IgD-negative memory B cell (primary cell): ENCODE data around the gene SCNN1A. TPM values are rescaled to one million over a fixed set of nuclear protein-coding genes. Genes with fewer than 3 reads are reported as not detected.

Experiments
- H3K27ac Mint-ChIP-seq, 3 donors: one replicate each; pipeline ENCODE4 v1.8.0; 2020 to 2022; ENCODE audit warnings: mild to moderate bottlenecking in 3 of 3, mixed read lengths in 3 of 3, moderate library complexity in 1 of 3
- H3K27me3 Mint-ChIP-seq: one replicate; pipeline ENCODE4 v1.8.0; 2021; ENCODE audit warnings: mixed read lengths
- H3K36me3 Mint-ChIP-seq: one replicate; pipeline ENCODE4 v1.8.0; 2020; ENCODE audit warnings: mild to moderate bottlenecking, mixed read lengths
- H3K4me1 Mint-ChIP-seq, 3 donors: one replicate each; pipeline ENCODE4 v1.8.0; 2020 to 2022; ENCODE audit warnings: mixed read lengths in 3 of 3, mild to moderate bottlenecking in 1 of 3
- H3K4me3 Mint-ChIP-seq, 4 donors: one replicate each; pipeline ENCODE4 v1.8.0; 2020 to 2022; ENCODE audit warnings: mild to moderate bottlenecking in 4 of 4, mixed read lengths in 4 of 4, moderate library complexity in 3 of 4
- H3K9me3 Mint-ChIP-seq, 3 donors: one replicate each; pipeline ENCODE4 v1.8.0; 2020 to 2021; ENCODE audit warnings: mixed read lengths in 3 of 3, mild to moderate bottlenecking in 1 of 3
- polyA plus RNA-seq: library from polyadenylated mRNA; unstranded; fragments of 300-500 nt; fragmentation: Illumina TruSeq; gene quantifications from one replicate; pipeline ENCODE4 v1.2.3, GENCODE V29; 2021

SCNN1A gene
- polyA plus RNA-seq, 1 donor from 2014 or later = not detected

DNA sequence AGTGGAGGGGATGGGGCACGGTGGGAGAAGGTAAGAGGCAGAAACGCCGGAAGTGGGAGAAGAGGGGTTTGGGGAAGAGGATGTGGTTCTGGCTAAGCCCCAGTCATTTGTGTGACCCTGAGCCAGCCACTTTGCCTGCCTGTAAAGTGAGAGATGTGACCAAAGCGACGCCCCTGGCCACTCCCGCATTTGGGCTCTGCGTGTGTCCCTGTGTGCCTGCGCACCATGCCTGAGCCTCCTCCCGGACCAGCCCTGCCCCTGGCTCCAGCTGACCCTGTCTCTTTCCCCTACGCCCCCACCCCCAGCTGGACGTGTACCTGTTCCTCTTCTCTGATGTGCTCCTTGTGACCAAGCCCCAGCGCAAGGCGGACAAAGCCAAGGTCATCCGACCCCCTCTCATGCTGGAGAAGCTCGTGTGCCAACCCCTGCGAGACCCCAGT lies 56.9 kb downstream of the SCNN1A start:
- Mint-ChIP-seq H3K4me1 (peaks cover 7 to 14% (median 8%) of the 10 kb centered on the region in 3 donors), H3K4me3 (no peak overlapping the region), H3K27me3 (peaks cover 57% of the 10 kb centered on the region), H3K27ac (no peak overlapping the region), H3K36me3 (no peaks in the 10 kb centered on the region), H3K9me3 (peaks cover 0 to 1% (median 0%) of the 10 kb centered on the region in 3 donors)

DNA sequence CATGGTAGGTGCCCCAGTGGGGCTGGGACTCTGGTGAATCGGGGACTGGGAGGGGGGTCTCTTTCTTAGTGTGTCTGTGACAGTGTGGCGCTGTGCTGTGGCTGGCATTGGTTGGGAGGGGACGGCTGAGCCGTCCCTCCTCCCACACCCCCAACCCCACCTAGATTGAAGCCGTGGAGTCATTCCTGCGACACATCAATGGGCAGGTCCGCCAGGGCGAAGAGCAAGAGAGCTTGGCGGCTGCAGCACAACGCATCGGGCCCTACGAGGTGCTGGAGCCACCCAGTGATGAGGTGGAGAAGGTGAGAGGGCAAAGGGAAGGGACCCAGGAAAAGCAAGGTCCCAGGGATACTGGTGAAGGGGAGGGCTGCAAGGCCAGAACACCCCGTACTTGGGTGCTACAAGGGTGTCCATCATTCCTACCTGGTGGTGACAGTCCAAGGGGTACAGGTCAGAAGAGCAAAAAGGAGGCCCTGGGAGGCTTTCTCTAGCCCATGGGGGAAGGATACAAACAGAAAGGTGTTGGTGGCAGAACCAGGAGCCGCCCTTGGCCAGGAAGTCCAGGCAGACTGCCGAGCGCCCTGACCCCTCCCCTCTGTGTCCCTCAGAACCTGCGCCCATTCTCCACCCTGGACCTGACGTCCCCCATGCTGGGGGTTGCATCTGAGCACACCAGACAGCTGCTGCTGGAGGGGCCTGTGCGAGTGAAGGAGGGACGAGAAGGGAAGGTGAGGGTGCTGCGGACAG lies 57.5 kb downstream of the SCNN1A start:
- Mint-ChIP-seq H3K4me3 (no peak overlapping the region), H3K9me3 (peaks cover 0 to 1% (median 0%) of the 10 kb centered on the region in 3 donors), H3K27me3 (peaks cover 52% of the 10 kb centered on the region), H3K4me1 (peaks cover under 1 to 8% (median 2%) of the 10 kb centered on the region in 3 donors), H3K36me3 (no peaks in the 10 kb centered on the region), H3K27ac (no peak overlapping the region)

DNA sequence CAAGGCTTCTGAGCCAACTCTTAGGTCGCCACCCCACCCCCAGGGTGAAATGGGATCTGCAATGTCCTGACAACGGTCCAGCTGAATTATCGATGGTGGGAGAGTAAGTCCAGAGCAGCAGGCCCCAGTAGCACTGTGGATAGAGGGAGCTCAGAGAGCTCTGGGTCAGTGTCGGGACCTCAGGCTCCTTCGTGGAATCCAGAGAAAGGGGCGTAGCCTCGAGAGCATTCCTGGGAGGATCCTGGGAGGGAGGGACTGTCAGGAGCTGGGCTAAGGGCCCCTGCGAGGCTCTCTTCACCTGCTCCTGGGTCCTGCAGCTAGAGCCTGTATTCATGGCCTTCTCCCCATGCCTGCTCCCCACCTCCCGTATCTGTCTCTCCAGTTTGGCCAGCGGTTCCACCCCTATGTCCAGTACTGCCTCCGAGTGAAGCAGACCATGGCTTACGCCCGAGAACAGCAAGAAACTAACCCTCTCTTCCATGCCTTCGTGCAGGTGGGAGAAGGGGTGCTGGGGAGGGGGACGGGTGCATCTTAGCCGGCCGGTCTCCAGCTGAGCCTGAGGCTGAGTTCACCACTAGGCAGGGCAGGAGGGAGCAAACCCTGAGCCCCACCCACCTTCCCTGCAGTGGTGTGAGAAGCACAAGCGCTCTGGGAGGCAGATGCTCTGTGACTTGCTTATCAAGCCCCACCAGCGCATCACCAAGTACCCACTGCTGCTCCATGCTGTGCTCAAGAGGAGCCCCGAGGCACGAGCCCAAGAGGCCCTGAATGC lies 58.3 kb downstream of the SCNN1A start:
- peaks cover 0 to 1% (median 0%) of the 10 kb centered on the region in 3 donors for H3K9me3 Mint-ChIP-seq
- H3K27me3 Mint-ChIP-seq = peaks cover 49% of the 10 kb centered on the region
- H3K36me3 Mint-ChIP-seq = no peaks in the 10 kb centered on the region
- H3K4me1 Mint-ChIP-seq = peaks cover 0 to 4% (median 1%) of the 10 kb centered on the region in 3 donors
- H3K27ac Mint-ChIP-seq = peak overlapping the region in 1 of 3 donors; percentile 27
- H3K4me3 Mint-ChIP-seq = no peak overlapping the region

DNA sequence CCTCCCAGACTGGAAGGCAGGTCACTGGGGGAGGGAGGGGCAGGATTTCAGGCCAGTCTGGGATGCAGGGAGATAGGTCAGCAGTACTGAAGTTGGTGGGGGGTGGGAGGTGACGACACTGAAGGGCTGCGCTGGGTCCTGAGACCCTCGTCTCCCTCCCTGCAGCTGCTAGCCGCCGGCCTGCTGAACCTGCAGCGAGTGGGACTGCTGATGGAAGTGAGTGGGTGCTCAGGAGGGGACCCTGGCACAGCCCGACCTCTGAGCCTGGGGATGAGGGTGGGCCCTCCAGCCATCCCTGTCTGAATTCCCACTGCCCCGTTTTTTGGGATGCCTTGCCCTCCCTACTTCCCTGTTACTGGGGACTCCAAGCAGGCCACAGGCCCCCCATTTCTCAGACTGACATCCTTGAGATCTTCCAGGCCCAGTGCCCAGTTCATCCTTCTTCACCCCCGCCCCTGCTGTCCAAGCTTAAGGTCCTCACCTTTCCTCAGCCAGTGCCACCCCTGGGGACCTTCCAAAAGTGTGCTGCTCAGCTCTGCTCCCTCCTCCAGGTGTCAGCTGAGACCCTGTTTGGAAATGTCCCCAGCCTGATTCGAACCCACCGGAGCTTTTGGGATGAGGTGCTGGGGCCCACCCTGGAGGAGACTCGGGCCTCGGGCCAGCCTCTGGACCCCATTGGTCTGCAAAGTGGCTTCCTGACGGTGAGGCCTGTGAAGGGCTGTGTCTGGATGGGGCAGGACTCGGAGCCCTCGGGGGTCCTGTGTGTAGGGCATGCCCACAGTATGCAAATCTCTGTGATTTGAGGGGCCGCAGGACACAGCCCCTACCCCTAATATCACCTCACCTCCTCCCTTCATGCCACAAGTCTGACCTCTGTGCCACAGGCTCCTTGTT lies 59.4 kb downstream of the SCNN1A start:
- H3K27ac Mint-ChIP-seq = no peak overlapping the region
- peaks cover 0 to 2% (median 0%) of the 10 kb centered on the region in 3 donors for H3K4me1 Mint-ChIP-seq
- no peak overlapping the region for H3K4me3 Mint-ChIP-seq
- no peaks in the 10 kb centered on the region for H3K36me3 Mint-ChIP-seq
- peaks cover 45% of the 10 kb centered on the region for H3K27me3 Mint-ChIP-seq
- H3K9me3 Mint-ChIP-seq = peaks cover 0 to 1% (median 0%) of the 10 kb centered on the region in 3 donors

DNA sequence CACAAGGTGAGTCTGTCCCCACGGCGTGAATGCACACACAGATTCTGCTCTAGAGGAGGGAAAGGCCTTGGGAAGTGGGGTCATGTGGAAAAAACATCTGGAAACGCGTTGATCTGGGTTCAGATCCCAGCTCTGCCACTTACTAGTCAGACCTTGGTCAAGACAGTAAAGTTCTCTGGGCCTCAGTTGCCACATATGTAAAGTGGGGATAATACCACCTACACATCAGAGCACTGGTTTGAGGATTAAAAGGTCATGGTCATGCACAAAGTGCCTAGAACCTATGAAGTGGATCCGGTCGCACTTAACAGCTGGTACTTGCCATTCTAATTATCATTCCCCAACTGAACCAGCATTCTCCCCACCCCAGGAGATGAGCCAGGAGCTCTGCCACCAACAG lies 60.2 kb downstream of the SCNN1A start:
- no peaks in the 10 kb centered on the region for H3K36me3 Mint-ChIP-seq
- H3K4me1 Mint-ChIP-seq = peaks cover 0 to 2% (median 0%) of the 10 kb centered on the region in 3 donors
- peaks cover 0 to 1% (median 0%) of the 10 kb centered on the region in 3 donors for H3K9me3 Mint-ChIP-seq
- H3K27me3 Mint-ChIP-seq = peaks cover 39% of the 10 kb centered on the region
- H3K4me3 Mint-ChIP-seq = peak overlapping the region in 1 of 4 donors; percentile 61
- H3K27ac Mint-ChIP-seq = no peak overlapping the region

DNA sequence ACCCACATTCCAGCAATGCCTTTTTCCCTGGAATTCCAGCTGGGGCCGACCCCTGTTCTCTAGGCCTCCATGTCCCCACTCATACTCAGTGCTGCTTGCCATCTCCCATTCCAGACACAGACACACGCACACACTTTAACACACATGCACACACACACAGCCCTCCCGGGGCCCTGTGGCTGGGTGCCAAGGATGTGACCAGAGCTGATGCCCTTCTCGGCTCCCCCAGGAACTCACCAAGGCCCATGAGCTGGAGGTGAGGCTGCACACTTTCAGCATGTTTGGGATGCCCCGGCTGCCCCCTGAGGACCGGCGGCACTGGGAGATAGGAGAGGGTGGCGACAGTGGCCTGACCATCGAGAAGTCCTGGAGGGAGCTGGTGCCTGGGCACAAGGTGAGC lies 60.6 kb downstream of the SCNN1A start:
- H3K27ac Mint-ChIP-seq = no peak overlapping the region

DNA sequence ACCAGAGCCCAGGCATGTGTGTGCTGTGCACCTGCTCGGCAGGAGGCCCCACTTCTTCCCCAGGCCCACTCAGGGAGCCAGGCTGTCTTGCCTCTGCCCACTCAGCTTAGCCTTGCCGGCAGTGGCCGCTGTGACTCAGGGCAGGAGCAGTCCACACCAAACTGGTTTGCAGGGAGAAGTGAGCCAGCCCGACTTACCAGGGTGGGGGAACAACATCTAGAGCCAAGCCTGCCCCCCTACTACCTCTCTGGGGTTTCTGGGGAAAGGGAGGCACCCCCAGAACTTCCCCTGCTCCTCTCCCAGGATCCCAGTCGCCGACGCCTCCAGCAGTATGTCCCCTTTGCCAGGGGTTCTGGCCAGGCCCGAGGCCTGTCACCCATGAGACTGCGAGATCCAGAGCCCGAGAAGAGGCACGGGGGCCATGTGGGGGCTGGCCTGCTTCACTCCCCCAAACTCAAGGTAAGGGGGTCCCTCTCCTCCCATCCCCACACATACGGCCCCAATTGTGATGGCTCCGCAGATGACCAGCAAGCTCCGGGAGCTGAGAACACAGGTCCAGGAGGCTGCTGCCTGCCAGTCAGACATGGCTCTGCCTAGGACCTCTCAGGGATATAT lies 61.9 kb downstream of the SCNN1A start:
- Mint-ChIP-seq H3K4me3 (no peak overlapping the region), H3K27me3 (peaks cover 31% of the 10 kb centered on the region), H3K9me3 (no peaks in the 10 kb centered on the region), H3K36me3 (no peaks in the 10 kb centered on the region), H3K4me1 (peaks cover 0 to 2% (median 0%) of the 10 kb centered on the region in 3 donors), H3K27ac (no peak overlapping the region)

More for the DNA sequence above, 60.6 kb downstream of the SCNN1A start:
- peaks cover 38% of the 10 kb centered on the region for H3K27me3 Mint-ChIP-seq
- peaks cover 0 to 2% (median 0%) of the 10 kb centered on the region in 3 donors for H3K4me1 Mint-ChIP-seq
- no peak overlapping the region for H3K4me3 Mint-ChIP-seq
- H3K36me3 Mint-ChIP-seq = no peaks in the 10 kb centered on the region
- peaks cover 0 to 1% (median 0%) of the 10 kb centered on the region in 3 donors for H3K9me3 Mint-ChIP-seq

DNA sequence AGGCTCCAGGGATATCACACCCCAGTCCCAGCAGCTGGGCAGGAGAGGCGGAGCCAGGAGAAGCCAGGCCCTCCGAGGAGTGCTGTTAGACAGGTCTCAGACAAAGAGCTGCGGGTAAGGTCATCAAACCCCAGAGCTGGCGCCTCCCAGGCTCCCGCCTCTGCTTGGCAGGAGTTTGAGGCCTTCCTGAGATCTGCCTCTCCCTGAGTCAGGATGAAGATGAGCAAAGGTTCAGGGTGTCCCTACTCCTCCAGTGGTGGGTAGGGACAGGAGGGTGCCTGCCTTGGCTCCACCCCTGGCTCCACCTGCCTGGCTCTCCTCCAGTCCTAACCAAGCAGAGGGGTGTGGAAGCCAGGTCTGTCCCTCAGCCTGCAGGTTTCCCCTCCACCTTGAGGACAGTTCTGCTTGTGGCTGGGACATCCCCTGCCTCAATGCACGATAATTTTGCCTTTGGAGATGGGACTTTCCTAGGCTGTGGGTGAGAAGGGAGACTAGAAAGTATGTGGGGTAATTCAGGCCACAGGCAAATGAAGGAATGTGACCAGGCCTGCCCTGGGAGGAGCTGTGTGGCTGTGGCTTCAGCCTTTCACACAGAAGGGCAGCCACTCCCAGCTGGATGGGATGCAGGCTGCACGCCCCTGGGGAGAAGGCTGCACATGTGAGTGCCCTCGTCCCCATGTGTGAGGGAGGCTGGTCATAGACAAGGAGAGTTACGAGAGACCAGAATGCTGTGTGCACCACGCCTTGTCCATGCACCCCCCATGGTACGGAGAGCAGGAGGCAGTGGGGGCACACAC lies 62.6 kb downstream of the SCNN1A start:
- Mint-ChIP-seq H3K4me3 (no peak overlapping the region), H3K4me1 (peaks cover 0 to 2% (median 0%) of the 10 kb centered on the region in 3 donors), H3K27ac (no peak overlapping the region), H3K27me3 (peaks cover 24% of the 10 kb centered on the region), H3K9me3 (no peaks in the 10 kb centered on the region), H3K36me3 (no peaks in the 10 kb centered on the region)

DNA sequence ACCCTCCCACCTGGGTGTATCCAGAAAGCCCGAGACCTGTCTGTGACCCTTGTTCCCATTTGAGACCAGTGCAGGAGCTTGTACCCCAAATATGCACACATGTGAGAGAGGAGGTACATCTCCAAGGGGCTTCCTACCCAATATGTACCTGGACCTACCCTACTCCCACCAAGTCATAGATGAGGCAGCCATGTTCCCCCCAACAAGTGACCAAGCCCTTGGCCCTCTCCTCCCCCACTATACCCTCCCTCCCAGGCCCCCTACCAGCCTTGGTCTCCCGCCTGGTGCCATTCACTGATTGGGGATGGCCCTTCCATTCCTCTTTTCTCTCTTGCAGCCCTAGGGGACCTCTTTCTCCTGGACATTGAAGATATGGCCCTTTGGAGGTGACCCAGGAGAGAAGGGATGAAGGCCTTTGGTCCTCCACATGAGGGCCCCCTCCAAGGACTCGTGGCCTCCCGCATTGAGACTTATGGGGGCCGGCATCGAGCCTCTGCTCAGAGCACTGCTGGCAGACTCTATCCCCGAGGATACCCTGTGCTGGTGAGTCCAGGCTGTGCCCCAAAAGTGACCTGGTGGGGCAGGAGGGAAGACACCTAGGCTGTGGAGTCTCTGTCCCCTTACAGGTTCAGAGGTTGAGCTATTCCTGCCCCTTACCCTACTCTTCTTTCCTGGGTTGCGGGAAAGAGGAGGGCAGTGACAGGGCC lies 63.4 kb downstream of the SCNN1A start:
- peaks cover 22% of the 10 kb centered on the region for H3K27me3 Mint-ChIP-seq
- H3K4me3 Mint-ChIP-seq = peak overlapping the region in 1 of 4 donors; percentile 63
- H3K27ac Mint-ChIP-seq = no peak overlapping the region
- H3K9me3 Mint-ChIP-seq = no peaks in the 10 kb centered on the region
- H3K4me1 Mint-ChIP-seq = peaks cover 0 to 2% (median 0%) of the 10 kb centered on the region in 3 donors
- H3K36me3 Mint-ChIP-seq = no peaks in the 10 kb centered on the region

DNA sequence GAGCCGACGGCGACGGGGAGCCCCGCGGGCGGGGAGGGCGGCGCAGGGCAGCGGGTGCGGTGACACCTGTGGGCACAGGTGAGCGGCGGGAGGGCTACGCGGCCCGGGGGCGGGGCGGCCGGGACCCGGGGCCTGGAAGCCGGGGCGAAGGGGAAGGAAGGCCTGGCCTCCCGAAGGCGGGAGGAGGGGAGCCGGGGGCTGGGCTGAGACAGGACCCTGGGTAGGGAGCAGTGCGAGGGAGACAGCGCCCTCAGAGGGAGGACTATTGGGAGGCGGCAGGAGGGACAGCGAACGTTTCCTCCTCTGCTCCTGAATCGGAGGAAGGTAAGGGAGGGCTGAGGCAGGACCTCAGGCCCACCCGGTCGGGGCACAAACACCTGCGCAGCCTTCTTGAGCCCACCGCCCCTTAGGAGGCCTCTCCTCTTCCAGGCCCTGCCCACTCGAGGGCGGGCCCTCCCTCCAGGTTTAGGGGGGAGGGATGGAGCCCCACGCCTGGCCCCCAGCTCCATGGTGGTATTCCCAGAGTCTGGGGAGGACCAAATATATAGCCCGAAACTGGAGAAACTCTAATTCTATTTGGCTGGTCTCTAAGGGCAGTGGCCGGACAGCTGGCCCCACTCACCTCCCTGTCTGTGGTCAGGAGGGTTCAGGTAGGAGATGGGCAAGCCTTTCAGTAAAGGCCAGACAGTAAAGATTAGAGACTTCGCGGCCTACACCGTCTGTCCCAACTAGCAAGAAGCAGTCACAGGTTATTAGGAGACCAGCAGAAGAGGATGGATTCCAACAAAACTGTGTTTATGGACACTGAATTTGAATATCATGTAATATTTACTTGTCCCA lies 64.4 kb downstream of the SCNN1A start:
- peaks cover 0 to 2% (median 0%) of the 10 kb centered on the region in 3 donors for H3K4me1 Mint-ChIP-seq
- peak overlapping the region in 1 of 4 donors; percentile 17 for H3K4me3 Mint-ChIP-seq
- peaks cover 22% of the 10 kb centered on the region for H3K27me3 Mint-ChIP-seq
- H3K27ac Mint-ChIP-seq = no peak overlapping the region
- no peaks in the 10 kb centered on the region for H3K36me3 Mint-ChIP-seq
- no peaks in the 10 kb centered on the region for H3K9me3 Mint-ChIP-seq

DNA sequence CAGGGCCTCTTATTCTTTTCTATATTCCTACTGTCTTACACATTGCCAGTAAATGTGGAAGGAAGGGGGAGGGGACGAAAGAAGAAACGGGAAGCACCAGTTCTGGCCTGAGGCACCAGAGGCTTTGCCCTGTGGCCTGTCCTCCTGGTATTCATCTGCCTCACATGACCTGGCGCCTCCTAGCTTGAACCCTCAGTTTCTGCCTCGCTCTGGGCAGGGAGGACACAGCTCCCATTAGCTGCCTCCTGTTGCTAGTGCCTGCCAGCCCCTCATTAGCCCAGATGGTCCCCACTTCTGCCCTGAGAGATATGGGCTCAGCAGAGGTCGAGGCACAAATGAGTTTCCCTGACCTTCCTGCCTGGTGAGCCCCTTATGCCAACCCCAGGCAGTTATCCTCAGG lies 67.8 kb downstream of the SCNN1A start:
- peak overlapping the region in 1 of 3 donors; percentile 12 for H3K27ac Mint-ChIP-seq
- peaks cover 28% of the 10 kb centered on the region for H3K27me3 Mint-ChIP-seq
- no peaks in the 10 kb centered on the region for H3K9me3 Mint-ChIP-seq
- H3K4me3 Mint-ChIP-seq = no peak overlapping the region
- H3K4me1 Mint-ChIP-seq = peaks cover 0 to 2% (median 0%) of the 10 kb centered on the region in 3 donors
- H3K36me3 Mint-ChIP-seq = no peaks in the 10 kb centered on the region

DNA sequence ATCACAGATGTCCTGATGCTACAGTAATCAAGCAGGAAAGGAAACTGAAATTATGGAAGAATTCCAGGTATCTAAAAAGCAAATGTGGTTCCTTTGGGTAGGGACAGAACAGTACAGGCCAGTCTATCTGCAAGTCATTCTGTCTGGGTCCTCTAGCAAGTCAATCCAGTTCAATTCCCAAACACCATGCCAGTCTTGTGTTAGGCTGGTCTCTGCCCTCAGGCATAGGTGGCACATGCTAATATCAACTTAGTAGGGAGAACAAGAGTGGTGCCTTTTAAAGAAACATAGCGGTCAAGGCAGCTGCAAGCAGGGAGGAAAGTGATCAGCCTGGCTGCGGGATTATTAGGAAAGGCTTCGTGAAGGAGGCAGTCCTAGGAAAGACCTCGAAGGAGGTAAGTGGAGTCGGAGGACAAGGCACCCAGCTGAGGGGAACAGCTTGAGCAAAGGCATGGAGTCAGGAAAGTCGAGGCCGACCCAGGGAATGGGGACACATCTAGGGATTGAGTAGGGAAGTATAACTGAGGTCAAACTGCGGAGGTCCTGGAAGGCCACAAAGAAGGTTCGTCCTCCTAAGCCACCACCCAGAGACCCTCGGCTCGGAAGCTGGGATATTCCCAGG lies 68.7 kb downstream of the SCNN1A start:
- H3K27me3 Mint-ChIP-seq = peaks cover 32% of the 10 kb centered on the region
- no peak overlapping the region for H3K4me3 Mint-ChIP-seq
- no peaks in the 10 kb centered on the region for H3K9me3 Mint-ChIP-seq
- no peaks in the 10 kb centered on the region for H3K36me3 Mint-ChIP-seq
- H3K4me1 Mint-ChIP-seq = peaks cover 0 to 2% (median 0%) of the 10 kb centered on the region in 3 donors
- no peak overlapping the region for H3K27ac Mint-ChIP-seq
